DND-41 (cell line): ENCODE measurements around the gene OXTR.
A peak's percentile ranks its signal among the peaks of the same experiment; 100 is the strongest.

ENCODE experiments used
- ATAC-seq: fragments of 200-7000 bp; cut with Tn5 transposase; 3 replicates; pipeline ENCODE4 v1.9.1; 2021; ENCODE audit warnings: low read depth; ENCODE audit not compliant: insufficient read depth
- DNase-seq: peaks from one replicate; pipeline ENCODE4 v3.0.0-alpha.2; 2020
- H2AFZ ChIP-seq: 2 replicates; pipeline ENCODE4 v1.6.0; 2012; ENCODE audit warnings: low read depth, low read length
- H3K27ac ChIP-seq: 2 replicates; pipeline ENCODE4 v1.5.1; 2012; ENCODE audit warnings: low read length, inconsistent platforms
- H3K27me3 ChIP-seq: fragments of 200-600 bp; sonication (generic); 2 replicates; pipeline ENCODE4 v1.6.0; 2012; ENCODE audit warnings: low read length, mild to moderate bottlenecking, inconsistent platforms; ENCODE audit not compliant: insufficient read depth, poor library complexity
- H3K36me3 ChIP-seq: 2 replicates; pipeline ENCODE4 v1.5.1; 2012; ENCODE audit warnings: low read length, inconsistent platforms; ENCODE audit not compliant: insufficient read depth
- H3K4me1 ChIP-seq: 2 replicates; pipeline ENCODE4 v1.5.1; 2012; ENCODE audit warnings: mild to moderate bottlenecking, low read length; ENCODE audit not compliant: insufficient read depth
- H3K4me2 ChIP-seq: 2 replicates; pipeline ENCODE4 v1.6.0; 2012; ENCODE audit warnings: mild to moderate bottlenecking, moderate library complexity, low read length, inconsistent platforms; ENCODE audit not compliant: insufficient read depth
- H3K4me3 ChIP-seq, 2 experiments: fragments of 200-600 bp in 1 of 2; shearing (Covaris generic) in 1 of 2; 2 replicates each; pipeline ENCODE4 v1.5.1; 2012 to 2016; ENCODE audit warnings: inconsistent platforms in 2 of 2, low read length in 2 of 2, mild to moderate bottlenecking in 2 of 2, low read depth in 1 of 2, moderate library complexity in 1 of 2
- H3K79me2 ChIP-seq: 2 replicates; pipeline ENCODE4 v1.6.0; 2012; ENCODE audit warnings: low read length, inconsistent platforms; ENCODE audit not compliant: insufficient read depth
- H3K9ac ChIP-seq: 2 replicates; pipeline ENCODE4 v1.6.0; 2012; ENCODE audit warnings: low read depth, mild to moderate bottlenecking, inconsistent platforms, low read length, moderate library complexity
- H3K9me3 ChIP-seq: 2 replicates; pipeline ENCODE4 v1.5.1; 2012; ENCODE audit warnings: low read length, moderate library complexity, mild to moderate bottlenecking, inconsistent platforms; ENCODE audit not compliant: insufficient read depth, severe bottlenecking
- H4K20me1 ChIP-seq: 2 replicates; pipeline ENCODE4 v1.6.0; 2012; ENCODE audit warnings: low read length; ENCODE audit not compliant: insufficient read depth
- CTCF ChIP-seq: IDR thresholded peaks from 2 replicates; pipeline ENCODE4 v1.5.1; 2012; ENCODE audit warnings: borderline replicate concordance, low read length, moderate library complexity, mild to moderate bottlenecking; ENCODE audit not compliant: poor library complexity, severe bottlenecking; ENCODE audit errors: extremely low read depth
- EZH2 ChIP-seq: IDR thresholded peaks from 3 replicates; pipeline ENCODE4 v1.6.1; 2012; ENCODE audit warnings: borderline replicate concordance, low read depth, mild to moderate bottlenecking, moderate library complexity, low read length, inconsistent platforms; ENCODE audit not compliant: severe bottlenecking

Gene OXTR

GRCh38 chr3:8755564-8756237, 13.7 kb downstream of the OXTR start:
- no peak for ATAC-seq
- no peaks in the 10 kb centered on the region for H4K20me1 ChIP-seq
- H3K9ac ChIP-seq: no peak overlapping the region
- no peak for DNase-seq
- H3K79me2 ChIP-seq: no peaks in the 10 kb centered on the region
- no peak overlapping the region for H2AFZ ChIP-seq
- H3K4me2 ChIP-seq: no peak overlapping the region
- no peak overlapping the region for H3K4me3 ChIP-seq
- no peaks in the 10 kb centered on the region for H3K4me1 ChIP-seq
- no peaks in the 10 kb centered on the region for H3K27me3 ChIP-seq
- peak; percentile 22 for TF ChIP-seq CTCF
- TF ChIP-seq EZH2: no peak
- H3K36me3 ChIP-seq: peaks cover 6% of the 10 kb centered on the region
- no peaks in the 10 kb centered on the region for H3K9me3 ChIP-seq
- no peak overlapping the region for H3K27ac ChIP-seq

GRCh38 chr3:8755097-8755496, 14.3 kb downstream of the OXTR start:
- Histone ChIP-seq H3K79me2 (no peaks in the 10 kb centered on the region), H3K9ac (no peak overlapping the region), H4K20me1 (no peaks in the 10 kb centered on the region), H3K27me3 (no peaks in the 10 kb centered on the region), H3K27ac (no peak overlapping the region), H3K4me2 (no peak overlapping the region), H3K4me3 (no peak overlapping the region), H3K9me3 (no peaks in the 10 kb centered on the region), H3K4me1 (no peaks in the 10 kb centered on the region), H2AFZ (no peak overlapping the region), H3K36me3 (peaks cover 6% of the 10 kb centered on the region)
- no peak for DNase-seq
- TF ChIP-seq EZH2 (no peak), CTCF (no peak)
- ATAC-seq: no peak

- H3K79me2 ChIP-seq: no peaks in the 10 kb centered on the region
- no peak overlapping the region for H3K4me3 ChIP-seq
- H2AFZ ChIP-seq: no peak overlapping the region
- DNase-seq (no peak), ATAC-seq (no peak)
- no peak overlapping the region for H3K27ac ChIP-seq
- H3K4me1 ChIP-seq: no peaks in the 10 kb centered on the region
- no peak overlapping the region for H3K9ac ChIP-seq
- H3K27me3 ChIP-seq: no peaks in the 10 kb centered on the region
- no peak overlapping the region for H3K4me2 ChIP-seq
- no peaks in the 10 kb centered on the region for H4K20me1 ChIP-seq
- H3K9me3 ChIP-seq: no peaks in the 10 kb centered on the region
- peaks cover 6% of the 10 kb centered on the region for H3K36me3 ChIP-seq
- no peak for TF ChIP-seq CTCF
- TF ChIP-seq EZH2: no peak
Observed at GRCh38 chr3:8752832-8753231, 16.6 kb downstream of the OXTR start.

GRCh38 chr3:8749316-8749715, 20.1 kb downstream of the OXTR start:
- TF ChIP-seq EZH2 (no peak), CTCF (no peak)
- Histone ChIP-seq H2AFZ (no peak overlapping the region), H3K4me1 (no peaks in the 10 kb centered on the region), H3K4me2 (no peak overlapping the region), H3K4me3 (no peak overlapping the region), H4K20me1 (no peaks in the 10 kb centered on the region), H3K36me3 (peaks cover 6% of the 10 kb centered on the region), H3K27ac (no peak overlapping the region), H3K27me3 (no peaks in the 10 kb centered on the region), H3K79me2 (no peaks in the 10 kb centered on the region), H3K9me3 (no peaks in the 10 kb centered on the region), H3K9ac (no peak overlapping the region)
- ATAC-seq (no peak), DNase-seq (no peak)
